ENCODE data around the gene OR52N4.
"Not testable (repeated sequence)": the region's sequence is repeated elsewhere in the genome, so short reads cannot be mapped to it uniquely, and the experiment has no call there.

The OR52N4 gene
- 0.09 to 0.88 (median 0.67) reads per million in 4 experiments for total RNA-seq

- no peak for DNase-seq
Measured at GRCh38 chr11:5753943-5754342, at the start of gene OR52N4. Gene OR52N4 (plus strand): TSS chr11:5754243. CDS start chr11:5754741, 498 bp downstream.

GRCh38 chr11:5705688-5706087, 48.4 kb upstream of the OR52N4 start:
- DNase-seq, result no peak

GRCh38 chr11:5712507-5712906, 41.5 kb upstream of the OR52N4 start:
- no peak for DNase-seq

- DNase-seq, result no peak
Measured at GRCh38 chr11:5713695-5714094, 40.3 kb upstream of the OR52N4 start.

GRCh38 chr11:5716518-5716917, 37.5 kb upstream of the OR52N4 start:
- not testable (repeated sequence) for DNase-seq

GRCh38 chr11:5719703-5720495, 34.1 kb upstream of the OR52N4 start:
- no peak for DNase-seq

GRCh38 chr11:5722622-5723021, 31.4 kb upstream of the OR52N4 start:
- no peak for DNase-seq

- no peak for DNase-seq
Measured at GRCh38 chr11:5726351-5726750, 27.7 kb upstream of the OR52N4 start.

GRCh38 chr11:5727691-5728090, 26.4 kb upstream of the OR52N4 start:
- no peak for DNase-seq

- no peak for DNase-seq
Measured at GRCh38 chr11:5736396-5736795, 17.6 kb upstream of the OR52N4 start, which contains the start of gene OR56B1. Gene OR56B1 (plus strand): TSS chr11:5736448. CDS start chr11:5736517, 69 bp downstream.

GRCh38 chr11:5737091-5737490, 17.0 kb upstream of the OR52N4 start:
- DNase-seq, result no peak

GRCh38 chr11:5737670-5738392, 16.2 kb upstream of the OR52N4 start:
- no peak for DNase-seq

- DNase-seq, result no peak
Measured at GRCh38 chr11:5738431-5738830, 15.6 kb upstream of the OR52N4 start.

- DNase-seq, result no peak
Measured at GRCh38 chr11:5746614-5747013, 7.4 kb upstream of the OR52N4 start.

- DNase-seq, result no peak
Measured at GRCh38 chr11:5749836-5750235, 4.2 kb upstream of the OR52N4 start.

GRCh38 chr11:5767056-5767455, 13.0 kb downstream of the OR52N4 start:
- no peak for DNase-seq

- DNase-seq, result no peak
Measured at GRCh38 chr11:5783255-5783654, 29.2 kb downstream of the OR52N4 start, which contains the start of gene OR52N5. Gene OR52N5 (minus strand): TSS chr11:5783355. CDS start chr11:5778634, 4,721 bp downstream.

- no peak for DNase-seq
Measured at GRCh38 chr11:5791165-5791564, 37.1 kb downstream of the OR52N4 start, which contains the start of gene OR52N1. Gene OR52N1 (minus strand): TSS chr11:5791265. CDS start chr11:5788816, 2,449 bp downstream.

- no peak for DNase-seq
Measured at GRCh38 chr11:5796541-5796940, 42.5 kb downstream of the OR52N4 start.

GRCh38 chr11:5803982-5804381, 49.9 kb downstream of the OR52N4 start:
- DNase-seq, result no peak

Data from effector CD8-positive, alpha-beta T cell (primary cell).